HEK293 (cell line): ENCODE data around the gene SAMM50.

Experiments
- CTCF ChIA-PET: fragments of 350-600 bp; formaldehyde crosslinking; extraction: SDS; loops from one replicate; lab custom pipeline; 2021; ENCODE audit warnings: antibody characterized with exemption; lab: Yijun Ruan, JAX
- POLR2A ChIA-PET: fragments of 300-600 bp; formaldehyde crosslinking; extraction: SDS; loops from one replicate; lab custom pipeline; 2020; ENCODE audit warnings: antibody characterized with exemption, inconsistent platforms; lab: Yijun Ruan, JAX
- H3K27ac ChIP-seq: fragments of 200-500 bp; sonication (Bioruptor generic); 2 replicates; pipeline ENCODE4 v1.5.1; 2014; ENCODE audit warnings: low read depth, low read length, control low read depth, inconsistent platforms; ENCODE audit errors: extremely low read depth
- H3K36me3 ChIP-seq, 2 experiments: fragments of 200-500 bp in 1 of 2; sonication (Bioruptor generic) in 1 of 2; 1 replicate in 1 of 2; 2 replicates in 1 of 2; pipeline ENCODE4 v1.5.1; 2014 to 2017; ENCODE audit warnings: inconsistent platforms in 2 of 2, low read length in 2 of 2; ENCODE audit not compliant: control insufficient read depth in 2 of 2, insufficient read depth in 1 of 2
- H3K4me1 ChIP-seq: fragments of 200-500 bp; sonication (Bioruptor generic); 2 replicates; pipeline ENCODE4 v1.5.1; 2014; ENCODE audit warnings: mild to moderate bottlenecking, low read length, inconsistent platforms; ENCODE audit not compliant: control insufficient read depth, insufficient read depth
- H3K4me3 ChIP-seq: 2 replicates; pipeline ENCODE4 v1.5.1; 2011; ENCODE audit warnings: low read depth, mild to moderate bottlenecking, control low read depth, low read length, moderate library complexity
- H3K9me3 ChIP-seq: fragments of 200-500 bp; sonication (Bioruptor generic); 2 replicates; pipeline ENCODE4 v1.5.1; 2014; ENCODE audit warnings: low read depth, low read length, inconsistent platforms; ENCODE audit not compliant: control insufficient read depth, insufficient read depth
- ATF2 ChIP-seq: fragments of 450-650 bp; formaldehyde crosslinking; IDR thresholded peaks from 2 replicates; pipeline ENCODE4 v1.5.1; 2016; ENCODE audit warnings: missing biosample characterization, missing genetic modification characterization, low read depth
- FEZF1 ChIP-seq: fragments of 450-650 bp; formaldehyde crosslinking; IDR thresholded peaks from 2 replicates; pipeline ENCODE4 v1.5.1; 2016; ENCODE audit warnings: missing biosample characterization, missing genetic modification characterization
- GLI4 ChIP-seq: fragments of 450-650 bp; formaldehyde crosslinking; IDR thresholded peaks from 2 replicates; pipeline ENCODE4 v1.5.1; 2016; ENCODE audit warnings: missing biosample characterization, missing genetic modification characterization
- HIC1 ChIP-seq: fragments of 450-650 bp; formaldehyde crosslinking; IDR thresholded peaks from 2 replicates; pipeline ENCODE4 v1.5.1; 2016; ENCODE audit warnings: missing biosample characterization, missing genetic modification characterization
- KLF1 ChIP-seq: fragments of 450-650 bp; formaldehyde crosslinking; IDR thresholded peaks from 2 replicates; pipeline ENCODE4 v1.5.1; 2016; ENCODE audit warnings: missing biosample characterization, missing genetic modification characterization
- KLF7 ChIP-seq: fragments of 450-650 bp; formaldehyde crosslinking; IDR thresholded peaks from 2 replicates; pipeline ENCODE4 v1.5.1; 2016; ENCODE audit warnings: missing biosample characterization, missing genetic modification characterization, borderline replicate concordance
- KLF8 ChIP-seq: fragments of 450-650 bp; formaldehyde crosslinking; IDR thresholded peaks from 2 replicates; pipeline ENCODE4 v1.5.1; 2016; ENCODE audit warnings: missing biosample characterization, missing genetic modification characterization
- ZFP37 ChIP-seq: fragments of 450-650 bp; formaldehyde crosslinking; IDR thresholded peaks from 2 replicates; pipeline ENCODE4 v1.5.1; 2016; ENCODE audit warnings: missing biosample characterization, missing genetic modification characterization
- ZNF112 ChIP-seq: fragments of 450-650 bp; formaldehyde crosslinking; IDR thresholded peaks from 2 replicates; pipeline ENCODE4 v1.5.0; 2017; ENCODE audit warnings: missing biosample characterization, missing genetic modification characterization
- ZNF114 ChIP-seq: fragments of 450-650 bp; formaldehyde crosslinking; IDR thresholded peaks from 2 replicates; pipeline ENCODE4 v1.5.0; 2017; ENCODE audit warnings: missing biosample characterization, missing genetic modification characterization
- ZNF121 ChIP-seq: fragments of 450-650 bp; formaldehyde crosslinking; IDR thresholded peaks from 2 replicates; pipeline ENCODE4 v1.5.1; 2016; ENCODE audit warnings: missing biosample characterization, missing genetic modification characterization
- ZNF140 ChIP-seq: fragments of 450-650 bp; formaldehyde crosslinking; IDR thresholded peaks from 2 replicates; pipeline ENCODE4 v1.5.1; 2016; ENCODE audit warnings: missing biosample characterization, missing genetic modification characterization
- ZNF214 ChIP-seq: fragments of 450-650 bp; formaldehyde crosslinking; IDR thresholded peaks from 2 replicates; pipeline ENCODE4 v1.5.1; 2017; ENCODE audit warnings: missing biosample characterization, mild to moderate bottlenecking, missing genetic modification characterization, borderline replicate concordance
- ZNF629 ChIP-seq: fragments of 450-650 bp; formaldehyde crosslinking; IDR thresholded peaks from 2 replicates; pipeline ENCODE4 v1.5.1; 2017; ENCODE audit warnings: missing biosample characterization, missing genetic modification characterization
- ZNF658 ChIP-seq: fragments of 450-650 bp; formaldehyde crosslinking; IDR thresholded peaks from 2 replicates; pipeline ENCODE4; 2016; ENCODE audit warnings: missing biosample characterization, missing genetic modification characterization
- ZNF664 ChIP-seq: fragments of 450-650 bp; formaldehyde crosslinking; IDR thresholded peaks from 2 replicates; pipeline ENCODE4 v1.5.1; 2016; ENCODE audit warnings: missing biosample characterization, missing genetic modification characterization
- ZNF768 ChIP-seq: fragments of 450-650 bp; formaldehyde crosslinking; IDR thresholded peaks from 2 replicates; pipeline ENCODE4 v1.5.1; 2018; ENCODE audit warnings: missing biosample characterization, mild to moderate bottlenecking, missing genetic modification characterization

SAMM50 gene

GRCh38 chr22:43988116-43988820 lies 33.0 kb downstream of the SAMM50 start:
- Histone ChIP-seq H3K9me3 (no peaks in the 10 kb centered on the region), H3K4me3 (no peak overlapping the region), H3K27ac (no peak overlapping the region), H3K36me3 (peaks cover 55 to 87% of the 10 kb centered on the region in 2 experiments), H3K4me1 (no peaks in the 10 kb centered on the region)
- ChIA-PET POLR2A (no interaction called here), CTCF (interaction anchor here (0.7 to 1.6 kb wide), 3 partner anchors 11 to 467 kb away, joined by 3 to 5 read pairs (median 5); no protein-coding TSS in a partner anchor)
- no peak for TF ChIP-seq FEZF1 (tag by site-specific recombination)
- TF ChIP-seq ZNF214 (tag by site-specific recombination), result no peak
- TF ChIP-seq ZNF768, result no peak
- no peak for TF ChIP-seq ATF2 (tag by site-specific recombination)
- no peak for TF ChIP-seq ZNF114 (tag by site-specific recombination)
- TF ChIP-seq KLF7 (tag by site-specific recombination), result no peak

GRCh38 chr22:43988960-43989359 lies 33.7 kb downstream of the SAMM50 start:
- H3K4me1 ChIP-seq, result no peaks in the 10 kb centered on the region
- no peak overlapping the region for H3K4me3 ChIP-seq
- H3K9me3 ChIP-seq, result no peaks in the 10 kb centered on the region
- peaks cover 53 to 87% of the 10 kb centered on the region in 2 experiments for H3K36me3 ChIP-seq
- POLR2A ChIA-PET, result interaction anchor here (0.8 kb wide), 1 partner anchor 365 kb away, joined by 4 read pairs; no protein-coding TSS in a partner anchor
- H3K27ac ChIP-seq, result no peak overlapping the region
- TF ChIP-seq KLF8 (tag by site-specific recombination) (no peak), ZNF658 (no peak), HIC1 (tag by site-specific recombination) (no peak), KLF1 (tag by site-specific recombination) (no peak), ZNF121 (tag by site-specific recombination) (no peak), ZNF629 (no peak), GLI4 (tag by site-specific recombination) (no peak)
- CTCF ChIA-PET, result interaction anchor here (0.7 to 1.0 kb wide), 2 partner anchors 468 to 638 kb away, joined by 3 to 4 read pairs; no protein-coding TSS in a partner anchor

GRCh38 chr22:43990044-43990443 lies 34.8 kb downstream of the SAMM50 start:
- ChIA-PET CTCF (interaction anchor here (1.0 to 1.5 kb wide), 3 partner anchors 9 to 637 kb away, joined by 4 to 5 read pairs (median 4); no protein-coding TSS in a partner anchor), POLR2A (no interaction called here)
- TF ChIP-seq ZFP37 (tag by site-specific recombination), result no peak
- no peak for TF ChIP-seq ZNF140 (tag by site-specific recombination)
- no peak for TF ChIP-seq ZNF664 (tag by site-specific recombination)
- no peak for TF ChIP-seq ZNF112 (tag by site-specific recombination)
- Histone ChIP-seq H3K4me1 (no peaks in the 10 kb centered on the region), H3K27ac (no peak overlapping the region), H3K36me3 (peaks cover 47 to 91% of the 10 kb centered on the region in 2 experiments), H3K4me3 (no peak overlapping the region), H3K9me3 (no peaks in the 10 kb centered on the region)
